H9 (cell line): ENCODE measurements around the gene PGBD4. TPM values are rescaled to one million over a fixed set of nuclear protein-coding genes. Genes with fewer than 3 reads are reported as not detected.

ENCODE experiments used
- DNase-seq: peaks from one replicate; pipeline ENCODE4 v3.0.0-alpha.2; 2017
- H2AFZ ChIP-seq: one replicate; pipeline ENCODE4 v1.6.1; 2013; ENCODE audit warnings: mild to moderate bottlenecking, low read length, control low read depth, moderate library complexity
- H2AK5ac ChIP-seq: 2 replicates; pipeline ENCODE4 v1.6.1; 2013; ENCODE audit warnings: low read length, control low read depth, mixed read lengths; ENCODE audit not compliant: insufficient read length
- H2BK120ac ChIP-seq: one replicate; pipeline ENCODE4 v1.6.1; 2013; ENCODE audit warnings: low read depth, mild to moderate bottlenecking, low read length, control low read depth, inconsistent platforms; ENCODE audit not compliant: poor library complexity, severe bottlenecking
- H2BK12ac ChIP-seq: 2 replicates; pipeline ENCODE4 v1.6.1; 2013; ENCODE audit warnings: low read length, control low read depth, mixed read lengths, low read depth; ENCODE audit not compliant: insufficient read length
- H2BK15ac ChIP-seq: 2 replicates; pipeline ENCODE4 v1.6.1; 2013; ENCODE audit warnings: low read depth, low read length, control low read depth
- H2BK20ac ChIP-seq: one replicate; pipeline ENCODE4 v1.6.1; 2013; ENCODE audit warnings: low read depth, mild to moderate bottlenecking, low read length, control low read depth, inconsistent platforms; ENCODE audit not compliant: poor library complexity, severe bottlenecking
- H2BK5ac ChIP-seq: 2 replicates; pipeline ENCODE4 v1.6.1; 2013; ENCODE audit warnings: low read length, control low read depth, mixed read lengths; ENCODE audit not compliant: insufficient read length
- H3K14ac ChIP-seq: 2 replicates; pipeline ENCODE4 v1.6.1; 2013; ENCODE audit warnings: low read length, control low read depth; ENCODE audit not compliant: insufficient read depth
- H3K18ac ChIP-seq: 2 replicates; pipeline ENCODE4 v1.6.1; 2013; ENCODE audit warnings: low read depth, mild to moderate bottlenecking, mixed read lengths, low read length, control low read depth; ENCODE audit not compliant: insufficient read length
- H3K23ac ChIP-seq: 2 replicates; pipeline ENCODE4 v1.6.1; 2013; ENCODE audit warnings: low read length, control low read depth, mixed read lengths, low read depth; ENCODE audit not compliant: insufficient read length
- H3K23me2 ChIP-seq: 2 replicates; pipeline ENCODE4 v1.6.1; 2013; ENCODE audit warnings: low read depth, mild to moderate bottlenecking, mixed read lengths, low read length, control low read depth; ENCODE audit not compliant: insufficient read length, poor library complexity, severe bottlenecking
- H3K27ac ChIP-seq: 2 replicates; pipeline ENCODE4 v1.5.1; 2013; ENCODE audit warnings: low read length, control low read depth, mixed read lengths, low read depth; ENCODE audit not compliant: insufficient read length
- H3K27me3 ChIP-seq: 2 replicates; pipeline ENCODE4 v1.6.1; 2013; ENCODE audit warnings: low read length, control low read depth, inconsistent platforms; ENCODE audit not compliant: insufficient read depth
- H3K4ac ChIP-seq: 2 replicates; pipeline ENCODE4 v1.6.1; 2013; ENCODE audit warnings: low read depth, mild to moderate bottlenecking, control low read depth, inconsistent platforms, low read length, moderate library complexity
- H3K4me1 ChIP-seq: 2 replicates; pipeline ENCODE4 v1.6.1; 2013; ENCODE audit warnings: low read length, control low read depth, inconsistent platforms; ENCODE audit not compliant: insufficient read depth
- H3K4me2 ChIP-seq: 2 replicates; pipeline ENCODE4 v1.6.1; 2013; ENCODE audit warnings: low read length, control low read depth, mixed read lengths; ENCODE audit not compliant: insufficient read length, insufficient read depth
- H3K56ac ChIP-seq: 2 replicates; pipeline ENCODE4 v1.6.1; 2013; ENCODE audit warnings: low read depth, mild to moderate bottlenecking, mixed read lengths, low read length, control low read depth; ENCODE audit not compliant: insufficient read length
- H3K79me1 ChIP-seq: 2 replicates; pipeline ENCODE4 v1.6.1; 2013; ENCODE audit warnings: low read depth, mild to moderate bottlenecking, moderate library complexity, low read length, control low read depth, inconsistent platforms; ENCODE audit not compliant: insufficient read depth, poor library complexity, severe bottlenecking
- H3K79me2 ChIP-seq: 2 replicates; pipeline ENCODE4 v1.6.1; 2013; ENCODE audit warnings: low read length, control low read depth, inconsistent platforms; ENCODE audit not compliant: insufficient read depth
- H3K9ac ChIP-seq: 2 replicates; pipeline ENCODE4 v1.6.1; 2013; ENCODE audit warnings: low read length, control low read depth, mixed read lengths; ENCODE audit not compliant: insufficient read length; ENCODE audit errors: extremely low read depth
- H3K9me3 ChIP-seq: one replicate; pipeline ENCODE4 v1.6.1; 2013; ENCODE audit warnings: low read depth, low read length, inconsistent platforms; ENCODE audit not compliant: control insufficient read depth
- H3T11ph ChIP-seq: one replicate; pipeline ENCODE4 v1.6.1; 2013; ENCODE audit warnings: mild to moderate bottlenecking, low read length, control low read depth, inconsistent platforms
- H4K20me1 ChIP-seq: one replicate; pipeline ENCODE4 v1.6.1; 2013; ENCODE audit not compliant: control insufficient read depth, insufficient read length, insufficient read depth
- H4K5ac ChIP-seq: 2 replicates; pipeline ENCODE4 v1.6.1; 2013; ENCODE audit warnings: low read depth, mild to moderate bottlenecking, mixed read lengths, low read length, control low read depth; ENCODE audit not compliant: insufficient read length
- H4K8ac ChIP-seq: replicated peaks from 2 replicates; pipeline ENCODE4 v1.6.1; 2013; ENCODE audit warnings: low read length, control low read depth, mixed read lengths, low read depth; ENCODE audit not compliant: insufficient read length
- H4K91ac ChIP-seq: 2 replicates; pipeline ENCODE4 v1.6.1; 2013; ENCODE audit warnings: low read depth, mild to moderate bottlenecking, moderate library complexity, mixed read lengths, low read length, control low read depth; ENCODE audit not compliant: insufficient read length
- H3K27ac Mint-ChIP-seq, 3 experiments: 2 replicates in 2 of 3; 3 replicates in 1 of 3; pipeline ENCODE4 v1.8.0; 2020 to 2021; ENCODE audit warnings: mixed read lengths in 3 of 3, mild to moderate bottlenecking in 1 of 3, moderate library complexity in 1 of 3
- H3K27me3 Mint-ChIP-seq: 2 replicates; pipeline ENCODE4 v1.8.0; 2021; ENCODE audit warnings: low read depth, mild to moderate bottlenecking, moderate library complexity, mixed read lengths
- H3K36me3 Mint-ChIP-seq, 3 experiments: 2 replicates in 2 of 3; 3 replicates in 1 of 3; pipeline ENCODE4 v1.8.0; 2020 to 2021; ENCODE audit warnings: low read depth in 3 of 3, mixed read lengths in 3 of 3; ENCODE audit not compliant: insufficient read depth in 1 of 3
- H3K4me1 Mint-ChIP-seq, 2 experiments: 2 replicates each; pipeline ENCODE4 v1.8.0; 2020; ENCODE audit warnings: mixed read lengths in 2 of 2
- H3K4me3 Mint-ChIP-seq, 2 experiments: 2 replicates in 1 of 2; 3 replicates in 1 of 2; pipeline ENCODE4 v1.8.0; 2020 to 2021; ENCODE audit warnings: mild to moderate bottlenecking in 2 of 2, mixed read lengths in 2 of 2, moderate library complexity in 1 of 2
- H3K9me3 Mint-ChIP-seq, 2 experiments: 2 replicates in 1 of 2; 3 replicates in 1 of 2; pipeline ENCODE4 v1.8.0; 2020; ENCODE audit warnings: mild to moderate bottlenecking in 2 of 2, mixed read lengths in 2 of 2, moderate library complexity in 1 of 2
- WGBS: extraction: QIAGEN DNeasy Blood & Tissue Kit; methylation state at CpG from one replicate; pipeline ENCODE4 v1.1.7; 2013; ENCODE audit warnings: missing lambda C conversion rate, low lambda C conversion rate, mixed read lengths; ENCODE audit not compliant: insufficient read length; ENCODE audit errors: extremely low coverage; 5-methylcytosine and 5-hydroxymethylcytosine counted together
- total RNA-seq: library from RNA; stranded (reverse); gene quantifications from 2 replicates; pipeline ENCODE4 v1.2.1, GENCODE V29; 2021
- TF ChIP-seq, protein P1 (sequence below): fragments of 200-600 bp; sonication (generic); conservative IDR thresholded peaks from 3 replicates; pipeline ENCODE4 v1.8.0; 2021; ENCODE audit warnings: antibody characterized with exemption, mild to moderate bottlenecking

Gene PGBD4
- total RNA-seq, 1 experiment from 2014 or later, result 1.2 TPM

DNA sequence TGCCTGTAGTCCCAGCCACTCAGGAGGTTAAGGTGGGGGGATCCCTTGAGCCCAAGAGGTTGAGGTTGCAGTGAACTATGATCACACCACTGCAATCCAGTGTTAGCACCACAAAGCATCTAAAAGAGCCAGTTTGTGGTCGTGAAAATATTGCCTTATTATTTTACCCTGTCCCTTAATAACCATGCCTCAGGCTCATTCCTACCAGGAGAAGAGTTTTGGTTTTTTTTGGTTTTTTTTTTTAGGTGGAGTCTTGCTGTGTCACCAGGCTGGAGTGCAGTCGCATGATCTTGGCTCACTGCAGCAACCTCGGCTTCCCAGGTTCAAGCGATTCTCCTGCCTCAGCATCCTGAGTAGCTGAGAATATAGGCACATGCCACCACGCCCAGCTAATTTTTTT is 45.0 kb upstream of the PGBD4 start:
- H2BK12ac ChIP-seq, result no peak overlapping the region
- no peak overlapping the region for H3K56ac ChIP-seq
- no peak overlapping the region for H3K4me2 ChIP-seq
- Mint-ChIP-seq H3K27me3 (0 out of 2 replicates have a peak, but pooled peaks cover 2% of the 10 kb centered on the region), H3K9me3 (peaks cover 5 to 6% of the 10 kb centered on the region in 2 experiments; a peak in 2 of 5 replicates), H3K36me3 (no peaks in the 10 kb centered on the region), H3K27ac (no peak overlapping the region), H3K4me3 (no peak overlapping the region), H3K4me1 (no peaks in the 10 kb centered on the region)
- no peak for DNase-seq
- no peak overlapping the region for H2BK15ac ChIP-seq
- H3K79me1 ChIP-seq, result no peaks in the 10 kb centered on the region
- no CpG with 5 or more reads among the region's 5 CpGs for WGBS
- H3K23ac ChIP-seq, result no peak overlapping the region
- no peak overlapping the region for H2BK120ac ChIP-seq
- no peak overlapping the region for H3K4ac ChIP-seq
- H2BK5ac ChIP-seq, result no peak overlapping the region
- no peaks in the 10 kb centered on the region for H4K20me1 ChIP-seq
- H3K27ac ChIP-seq, result no peak overlapping the region
- H3K9ac ChIP-seq, result no peak overlapping the region
- no peaks in the 10 kb centered on the region for H3K9me3 ChIP-seq
- H4K91ac ChIP-seq, result no peak overlapping the region
- H4K5ac ChIP-seq, result no peak overlapping the region
- no peak overlapping the region for H4K8ac ChIP-seq
- H3K23me2 ChIP-seq, result no peaks in the 10 kb centered on the region
- TF ChIP-seq, protein P1, sequence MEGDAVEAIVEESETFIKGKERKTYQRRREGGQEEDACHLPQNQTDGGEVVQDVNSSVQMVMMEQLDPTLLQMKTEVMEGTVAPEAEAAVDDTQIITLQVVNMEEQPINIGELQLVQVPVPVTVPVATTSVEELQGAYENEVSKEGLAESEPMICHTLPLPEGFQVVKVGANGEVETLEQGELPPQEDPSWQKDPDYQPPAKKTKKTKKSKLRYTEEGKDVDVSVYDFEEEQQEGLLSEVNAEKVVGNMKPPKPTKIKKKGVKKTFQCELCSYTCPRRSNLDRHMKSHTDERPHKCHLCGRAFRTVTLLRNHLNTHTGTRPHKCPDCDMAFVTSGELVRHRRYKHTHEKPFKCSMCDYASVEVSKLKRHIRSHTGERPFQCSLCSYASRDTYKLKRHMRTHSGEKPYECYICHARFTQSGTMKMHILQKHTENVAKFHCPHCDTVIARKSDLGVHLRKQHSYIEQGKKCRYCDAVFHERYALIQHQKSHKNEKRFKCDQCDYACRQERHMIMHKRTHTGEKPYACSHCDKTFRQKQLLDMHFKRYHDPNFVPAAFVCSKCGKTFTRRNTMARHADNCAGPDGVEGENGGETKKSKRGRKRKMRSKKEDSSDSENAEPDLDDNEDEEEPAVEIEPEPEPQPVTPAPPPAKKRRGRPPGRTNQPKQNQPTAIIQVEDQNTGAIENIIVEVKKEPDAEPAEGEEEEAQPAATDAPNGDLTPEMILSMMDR, result no peak
- no peak overlapping the region for H2BK20ac ChIP-seq
- H3T11ph ChIP-seq, result no peak overlapping the region
- H2AFZ ChIP-seq, result no peak overlapping the region
- H3K18ac ChIP-seq, result no peak overlapping the region
- H3K27me3 ChIP-seq, result no peaks in the 10 kb centered on the region
- no peaks in the 10 kb centered on the region for H3K79me2 ChIP-seq
- no peak overlapping the region for H3K14ac ChIP-seq
- H2AK5ac ChIP-seq, result no peak overlapping the region
- H3K4me1 ChIP-seq, result no peaks in the 10 kb centered on the region
